GM18867 (cell line): ENCODE data around the gene KCNQ1OT1.

Experiments
- ATAC-seq: cut with Tn5 transposase; IDR thresholded peaks from one replicate; pipeline ENCODE4 v1.9.1; 2021; ENCODE audit warnings: mild to moderate bottlenecking, moderate library complexity; ENCODE audit not compliant: unreplicated experiment

KCNQ1OT1 gene

DNA sequence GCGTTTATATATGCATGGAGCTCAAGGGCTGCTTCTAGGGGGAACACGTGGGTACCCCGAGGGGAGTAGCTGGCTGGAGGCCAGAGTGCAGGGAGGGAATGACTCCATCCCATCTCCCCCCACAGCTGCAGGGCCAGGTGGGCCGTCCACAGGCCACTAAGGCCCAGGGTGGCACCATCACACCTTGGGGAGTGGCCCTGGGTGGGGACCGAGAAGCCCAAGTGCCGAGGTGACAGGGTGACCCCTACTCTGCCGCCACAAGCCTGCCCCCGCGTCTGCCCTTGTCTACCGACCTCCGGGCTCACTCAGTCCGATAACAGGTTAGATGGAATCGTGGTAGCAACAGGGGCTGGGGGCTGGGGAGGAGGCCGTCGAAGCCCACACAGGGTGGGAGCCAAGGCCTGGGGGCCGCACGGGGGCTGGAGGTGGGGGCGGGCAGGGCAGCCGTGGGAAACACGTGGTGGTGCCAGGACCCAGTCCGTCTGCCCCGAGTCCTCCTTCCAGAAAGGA is 125.7 kb downstream of the KCNQ1OT1 start:
- no peak for ATAC-seq

DNA sequence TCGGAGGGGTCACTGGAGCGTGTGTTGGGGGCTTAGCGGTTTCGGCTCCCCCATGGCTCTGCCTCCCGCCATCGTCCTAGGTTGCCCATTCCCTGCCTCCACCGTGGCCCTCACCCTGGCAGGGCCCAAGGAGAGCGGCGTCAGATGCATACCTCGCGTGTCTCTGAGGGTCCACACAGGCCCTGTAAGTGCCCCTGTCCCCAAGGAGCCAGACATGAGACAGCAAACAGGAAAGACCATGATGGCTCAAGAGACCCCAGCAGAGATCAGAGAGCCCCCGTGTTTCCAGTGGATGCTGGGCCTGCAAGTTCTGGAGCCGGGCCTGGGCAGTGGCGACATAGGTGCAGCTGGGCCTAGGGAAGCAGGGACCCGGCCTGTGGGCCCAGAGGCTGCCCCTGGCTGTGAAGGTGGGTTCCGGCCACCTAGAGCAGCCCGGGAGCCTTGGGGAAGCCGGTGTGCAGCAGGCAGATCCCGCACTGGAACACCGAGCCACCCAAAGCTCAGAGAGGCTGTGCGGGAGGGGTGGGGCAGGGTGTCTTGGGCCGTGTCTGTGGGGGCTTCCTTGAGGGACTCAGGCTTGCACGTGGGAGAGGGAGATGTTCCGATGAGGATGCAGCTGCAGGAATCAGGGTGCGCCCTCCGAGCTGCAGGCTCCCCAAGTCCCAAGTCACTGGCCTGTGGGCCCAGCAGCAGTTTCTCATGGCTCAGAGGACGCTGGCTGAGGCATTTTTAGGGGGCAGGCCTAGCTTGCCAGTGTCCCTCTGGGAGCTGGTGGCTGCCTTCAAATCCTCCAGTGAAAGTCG is 126.4 kb downstream of the KCNQ1OT1 start:
- ATAC-seq, result no peak

GRCh38 chr11:2572491-2573239 is 127.1 kb downstream of the KCNQ1OT1 start:
- ATAC-seq, result no peak

GRCh38 chr11:2571598-2572281 is 128.1 kb downstream of the KCNQ1OT1 start:
- no peak for ATAC-seq

GRCh38 chr11:2570841-2571597 is 128.8 kb downstream of the KCNQ1OT1 start:
- ATAC-seq, result no peak

DNA sequence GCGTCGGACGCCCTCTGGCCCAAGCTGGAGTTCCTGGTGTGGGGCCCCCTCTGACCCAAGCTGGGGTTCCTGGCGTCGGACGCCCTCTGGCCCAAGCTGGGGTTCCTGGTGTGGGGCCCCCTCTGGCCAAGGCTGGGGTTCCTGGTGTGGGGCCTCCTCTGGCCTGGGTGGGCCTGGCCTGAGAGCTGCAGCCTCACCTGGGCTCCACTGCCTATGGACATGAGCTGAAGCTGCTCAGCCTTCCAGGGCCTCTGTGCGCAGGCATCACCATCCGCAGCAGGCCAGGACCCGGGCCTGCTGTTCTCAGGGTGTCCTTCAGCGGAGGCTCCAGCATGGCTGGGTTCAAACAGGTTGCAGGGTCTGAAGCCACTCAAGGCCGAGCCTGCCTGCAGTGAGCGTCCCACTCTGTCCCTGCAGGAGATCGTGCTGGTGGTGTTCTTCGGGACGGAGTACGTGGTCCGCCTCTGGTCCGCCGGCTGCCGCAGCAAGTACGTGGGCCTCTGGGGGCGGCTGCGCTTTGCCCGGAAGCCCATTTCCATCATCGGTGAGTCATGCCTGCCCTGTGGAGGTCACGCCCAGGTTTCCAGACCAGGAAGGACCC is 129.5 kb downstream of the KCNQ1OT1 start:
- no peak for ATAC-seq

- no peak for ATAC-seq
These were observed 130.0 kb downstream of the KCNQ1OT1 start for GRCh38 chr11:2569731-2570210.

DNA sequence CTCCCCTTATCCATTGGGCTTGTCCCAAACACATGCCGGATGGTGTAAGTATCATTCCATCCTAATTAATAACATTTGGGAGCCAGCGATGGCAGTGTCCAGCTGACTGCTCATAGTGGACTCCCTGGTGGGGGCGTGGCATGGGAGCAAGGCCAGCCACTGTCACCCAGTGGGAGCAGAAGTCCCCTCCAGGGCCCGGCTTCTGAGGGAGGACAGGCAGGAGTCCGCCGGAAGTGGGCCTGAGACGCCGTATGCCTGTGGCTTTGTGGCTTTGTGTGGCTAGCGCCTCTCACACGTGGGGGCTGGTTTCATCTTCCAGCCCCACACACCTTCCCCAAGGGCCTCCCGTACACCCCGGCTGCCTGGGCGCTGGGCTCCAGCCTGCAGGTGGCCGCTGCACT is 130.5 kb downstream of the KCNQ1OT1 start:
- ATAC-seq, result no peak

DNA sequence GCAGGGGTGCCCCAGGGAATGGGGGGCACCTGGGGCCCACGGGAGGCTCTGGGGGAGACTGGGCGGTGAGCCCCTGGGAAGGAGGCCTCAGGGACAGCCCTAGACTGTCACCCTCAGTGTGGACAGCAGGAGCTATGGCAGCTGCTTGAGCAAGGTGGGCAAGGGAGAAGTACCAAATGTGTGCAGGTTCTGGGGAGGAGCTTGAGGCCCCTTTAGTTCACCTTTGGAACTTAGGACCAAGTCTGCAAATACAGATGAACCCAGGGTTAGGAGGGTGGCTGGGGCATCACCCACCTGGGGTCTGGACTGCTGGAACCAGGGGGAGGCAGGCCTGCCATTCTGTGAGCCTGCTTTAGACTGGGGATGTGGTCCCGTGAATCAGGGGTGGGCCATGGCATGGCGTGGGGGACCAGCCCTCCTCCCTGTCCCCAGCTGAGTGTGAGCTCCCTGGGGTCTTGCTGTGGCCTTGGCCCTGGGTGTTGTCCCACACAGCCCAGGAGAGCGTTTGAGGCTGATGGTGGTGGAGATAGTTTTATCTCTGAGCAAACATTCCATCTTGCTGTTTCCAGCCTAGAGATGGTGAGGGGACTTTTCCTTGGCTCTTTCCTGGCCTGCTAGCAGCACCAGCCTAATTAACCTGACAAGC is 132.6 kb downstream of the KCNQ1OT1 start:
- no peak for ATAC-seq

GRCh38 chr11:2566223-2567025 is 133.4 kb downstream of the KCNQ1OT1 start:
- ATAC-seq, result no peak

- no peak for ATAC-seq
These were observed 134.2 kb downstream of the KCNQ1OT1 start for GRCh38 chr11:2565447-2566222.

- no peak for ATAC-seq
These were observed 135.0 kb downstream of the KCNQ1OT1 start for GRCh38 chr11:2564588-2565425.

DNA sequence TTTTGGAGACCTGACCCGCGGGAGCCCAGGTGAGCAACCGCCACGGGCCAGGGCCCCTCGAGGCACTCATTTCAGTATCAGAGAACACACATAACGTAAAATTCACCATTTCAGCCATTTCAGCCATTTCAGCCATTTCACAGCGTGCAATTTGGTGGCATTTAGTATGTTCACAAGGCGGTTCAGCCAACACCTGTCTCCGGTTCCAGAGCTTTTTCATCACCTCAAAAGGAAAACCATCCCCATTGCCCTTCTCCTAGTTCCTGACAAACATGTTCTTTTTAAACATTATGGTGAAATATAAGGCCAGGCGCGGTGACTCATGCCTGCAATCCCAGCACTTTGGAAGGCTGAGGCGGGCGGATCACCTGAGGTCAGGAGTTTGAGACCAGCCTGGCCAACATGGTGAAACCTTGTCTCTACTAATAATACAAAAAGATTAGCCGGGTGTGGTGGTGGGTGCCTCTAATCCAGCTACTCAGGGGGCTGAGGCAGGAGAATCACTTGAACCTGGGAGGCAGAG is 135.7 kb downstream of the KCNQ1OT1 start:
- ATAC-seq, result no peak

- no peak for ATAC-seq
These were observed 136.4 kb downstream of the KCNQ1OT1 start for GRCh38 chr11:2563213-2564007.

- no peak for ATAC-seq
These were observed 136.9 kb downstream of the KCNQ1OT1 start for GRCh38 chr11:2562890-2563212.
